ENCODE results near the gene DNASE1L3. TPM values are rescaled to one million over a fixed set of nuclear protein-coding genes. Genes with fewer than 3 reads are reported as not detected.

The DNASE1L3 gene
- total and polyA plus RNA-seq, 2 experiments from 2014 or later: not detected

DNA sequence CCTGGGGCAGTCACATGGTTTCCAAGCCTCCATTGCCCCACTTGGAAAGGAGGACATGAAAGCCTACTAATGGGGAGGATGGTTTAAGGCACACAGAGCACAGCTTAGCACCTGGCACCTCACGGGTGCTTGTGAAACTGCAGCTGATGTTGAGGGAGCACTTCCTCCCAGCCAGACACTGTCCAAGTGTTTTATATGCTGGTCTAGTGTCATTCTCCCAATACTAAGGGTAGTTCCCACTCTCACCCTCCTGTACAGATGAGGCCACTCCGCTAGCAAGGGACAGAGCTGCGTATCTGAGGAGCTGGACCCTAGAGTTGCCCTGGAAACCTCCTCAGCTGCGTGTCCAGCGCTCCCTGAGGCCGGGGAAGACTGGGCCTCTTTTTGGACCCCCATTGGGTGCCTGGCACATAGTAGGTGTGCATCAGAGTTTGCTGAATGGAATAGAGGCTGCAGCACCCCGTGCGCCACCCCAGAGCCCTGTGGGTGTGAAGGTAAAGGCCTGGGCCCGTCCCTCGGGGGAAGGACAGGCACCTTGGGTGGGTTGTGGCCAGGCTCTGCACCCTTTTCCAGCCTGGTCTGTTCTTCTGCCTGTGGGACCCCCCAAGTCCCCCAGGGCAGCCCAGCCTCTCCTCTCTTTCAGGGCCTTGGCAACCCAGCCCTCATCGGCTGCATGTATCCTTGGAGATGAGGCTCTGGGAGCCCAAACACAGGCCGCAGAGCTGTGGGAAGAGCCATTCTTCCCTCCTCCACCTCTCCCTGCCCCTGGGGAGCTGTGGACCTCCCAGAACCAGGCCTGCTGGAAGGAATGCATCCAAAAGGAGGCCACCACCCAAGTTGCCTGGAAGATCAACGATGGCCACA lies 31.3 kb downstream of the DNASE1L3 start:
- Mint-ChIP-seq H3K4me1 (peaks cover 19% of the 10 kb centered on the region), H3K9me3 (no peaks in the 10 kb centered on the region; the same call in 2 of the 3 replicates), H3K27me3 (ENCODE audit: insufficient read depth, low read depth, poor library complexity) (peaks cover 7% of the 10 kb centered on the region), H3K27ac (no peak overlapping the region), H3K36me3 (ENCODE audit: low read depth) (no peaks in the 10 kb centered on the region), H3K4me3 (no peak overlapping the region)
- TF ChIP-seq, protein P1, sequence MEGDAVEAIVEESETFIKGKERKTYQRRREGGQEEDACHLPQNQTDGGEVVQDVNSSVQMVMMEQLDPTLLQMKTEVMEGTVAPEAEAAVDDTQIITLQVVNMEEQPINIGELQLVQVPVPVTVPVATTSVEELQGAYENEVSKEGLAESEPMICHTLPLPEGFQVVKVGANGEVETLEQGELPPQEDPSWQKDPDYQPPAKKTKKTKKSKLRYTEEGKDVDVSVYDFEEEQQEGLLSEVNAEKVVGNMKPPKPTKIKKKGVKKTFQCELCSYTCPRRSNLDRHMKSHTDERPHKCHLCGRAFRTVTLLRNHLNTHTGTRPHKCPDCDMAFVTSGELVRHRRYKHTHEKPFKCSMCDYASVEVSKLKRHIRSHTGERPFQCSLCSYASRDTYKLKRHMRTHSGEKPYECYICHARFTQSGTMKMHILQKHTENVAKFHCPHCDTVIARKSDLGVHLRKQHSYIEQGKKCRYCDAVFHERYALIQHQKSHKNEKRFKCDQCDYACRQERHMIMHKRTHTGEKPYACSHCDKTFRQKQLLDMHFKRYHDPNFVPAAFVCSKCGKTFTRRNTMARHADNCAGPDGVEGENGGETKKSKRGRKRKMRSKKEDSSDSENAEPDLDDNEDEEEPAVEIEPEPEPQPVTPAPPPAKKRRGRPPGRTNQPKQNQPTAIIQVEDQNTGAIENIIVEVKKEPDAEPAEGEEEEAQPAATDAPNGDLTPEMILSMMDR (conservative IDR thresholded peaks at IDR 0.05; ENCODE audit: low read depth in 2 of 2): no peak
- TF ChIP-seq ZNF114 (CRISPR knock-in tag; IDR thresholded peaks at IDR 0.05) (no peak), ZNF331 (CRISPR knock-in tag; IDR thresholded peaks at IDR 0.05; ENCODE audit: low read depth) (no peak)
- TF ChIP-seq, protein P2, sequence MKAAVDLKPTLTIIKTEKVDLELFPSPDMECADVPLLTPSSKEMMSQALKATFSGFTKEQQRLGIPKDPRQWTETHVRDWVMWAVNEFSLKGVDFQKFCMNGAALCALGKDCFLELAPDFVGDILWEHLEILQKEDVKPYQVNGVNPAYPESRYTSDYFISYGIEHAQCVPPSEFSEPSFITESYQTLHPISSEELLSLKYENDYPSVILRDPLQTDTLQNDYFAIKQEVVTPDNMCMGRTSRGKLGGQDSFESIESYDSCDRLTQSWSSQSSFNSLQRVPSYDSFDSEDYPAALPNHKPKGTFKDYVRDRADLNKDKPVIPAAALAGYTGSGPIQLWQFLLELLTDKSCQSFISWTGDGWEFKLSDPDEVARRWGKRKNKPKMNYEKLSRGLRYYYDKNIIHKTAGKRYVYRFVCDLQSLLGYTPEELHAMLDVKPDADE (IDR thresholded peaks at IDR 0.05): no peak
- Histone ChIP-seq H3F3A (replicated peaks; ENCODE audit: low read depth) (0 out of 2 replicates have a peak, but pooled peaks cover 4% of the 10 kb centered on the region), H3K27ac (ENCODE audit: low read depth) (no peak overlapping the region), H3K36me3 (ENCODE audit: insufficient read depth) (no peaks in the 10 kb centered on the region), H4K20me1 (replicated peaks; ENCODE audit: insufficient read depth) (no peaks in the 10 kb centered on the region), H3K79me2 (replicated peaks; ENCODE audit: insufficient read depth) (no peaks in the 10 kb centered on the region), H3K27me3 (ENCODE audit: insufficient read depth) (no peaks in the 10 kb centered on the region), H3K9me2 (ENCODE audit: insufficient read depth) (no peaks in the 10 kb centered on the region; the same call in 1 of the 2 replicates), H3K4me1 (ENCODE audit: insufficient read depth) (peaks cover 16% of the 10 kb centered on the region), H2AFZ (no peak overlapping the region), H3K4me3 (no peak overlapping the region), H3K4me2 (no peak overlapping the region)
- no peak for DNase-seq (ENCODE audit: low spot score)
- ATAC-seq: no peak

DNA sequence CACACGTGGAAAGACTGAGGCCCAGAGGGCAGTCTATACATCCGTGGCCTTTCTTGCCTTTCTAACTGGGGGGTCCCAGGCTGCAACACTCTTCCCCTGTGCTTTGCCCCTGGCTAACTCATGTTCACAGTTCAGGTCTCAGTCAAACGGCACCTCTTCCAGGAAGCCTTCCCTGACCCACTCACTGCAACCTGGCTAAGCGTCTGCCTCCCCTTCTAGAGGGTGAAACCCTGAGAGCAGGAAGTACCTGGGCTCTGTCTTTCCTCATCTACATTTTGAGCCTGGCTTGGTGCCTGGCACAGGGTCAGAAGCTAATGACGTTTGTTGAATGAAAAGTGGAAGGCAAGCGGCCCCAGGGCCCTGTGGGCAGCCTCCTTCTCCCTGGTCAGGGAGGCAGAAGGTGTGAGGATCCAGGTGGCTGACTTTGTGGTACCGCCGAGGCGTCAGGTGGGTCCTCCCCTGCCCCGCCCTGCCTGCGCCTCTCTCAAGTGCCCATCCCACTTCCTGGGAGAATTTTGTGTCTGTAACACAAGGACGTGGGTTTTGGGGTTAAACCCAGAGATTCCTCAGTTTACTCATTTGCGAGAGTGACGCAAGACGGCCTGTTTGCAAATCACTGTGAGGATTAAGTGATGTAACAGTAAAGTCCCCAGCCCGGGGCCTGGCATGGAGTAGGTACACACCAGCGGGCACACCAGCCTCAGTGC lies 32.1 kb downstream of the DNASE1L3 start:
- no peak overlapping the region for H3K27ac Mint-ChIP-seq
- H3K9me2 ChIP-seq (ENCODE audit: insufficient read depth): no peaks in the 10 kb centered on the region; the same call in 1 of the 2 replicates
- peaks cover 26% of the 10 kb centered on the region for H3K4me1 Mint-ChIP-seq
- H3K36me3 ChIP-seq (ENCODE audit: insufficient read depth): no peaks in the 10 kb centered on the region
- H3K36me3 Mint-ChIP-seq (ENCODE audit: low read depth): no peaks in the 10 kb centered on the region
- no peak for DNase-seq (ENCODE audit: low spot score)
- no peaks in the 10 kb centered on the region for H3K79me2 ChIP-seq (replicated peaks; ENCODE audit: insufficient read depth)
- H3K9me3 Mint-ChIP-seq: no peaks in the 10 kb centered on the region; the same call in 2 of the 3 replicates
- H3K4me3 ChIP-seq: peak overlapping the region; percentile 70; the same call in 1 of the 2 replicates
- TF ChIP-seq CREB1 (CRISPR knock-in tag; IDR thresholded peaks at IDR 0.05; ENCODE audit: low read depth): no peak
- TF ChIP-seq, protein P2 (IDR thresholded peaks at IDR 0.05): no peak
- TF ChIP-seq, protein P3, sequence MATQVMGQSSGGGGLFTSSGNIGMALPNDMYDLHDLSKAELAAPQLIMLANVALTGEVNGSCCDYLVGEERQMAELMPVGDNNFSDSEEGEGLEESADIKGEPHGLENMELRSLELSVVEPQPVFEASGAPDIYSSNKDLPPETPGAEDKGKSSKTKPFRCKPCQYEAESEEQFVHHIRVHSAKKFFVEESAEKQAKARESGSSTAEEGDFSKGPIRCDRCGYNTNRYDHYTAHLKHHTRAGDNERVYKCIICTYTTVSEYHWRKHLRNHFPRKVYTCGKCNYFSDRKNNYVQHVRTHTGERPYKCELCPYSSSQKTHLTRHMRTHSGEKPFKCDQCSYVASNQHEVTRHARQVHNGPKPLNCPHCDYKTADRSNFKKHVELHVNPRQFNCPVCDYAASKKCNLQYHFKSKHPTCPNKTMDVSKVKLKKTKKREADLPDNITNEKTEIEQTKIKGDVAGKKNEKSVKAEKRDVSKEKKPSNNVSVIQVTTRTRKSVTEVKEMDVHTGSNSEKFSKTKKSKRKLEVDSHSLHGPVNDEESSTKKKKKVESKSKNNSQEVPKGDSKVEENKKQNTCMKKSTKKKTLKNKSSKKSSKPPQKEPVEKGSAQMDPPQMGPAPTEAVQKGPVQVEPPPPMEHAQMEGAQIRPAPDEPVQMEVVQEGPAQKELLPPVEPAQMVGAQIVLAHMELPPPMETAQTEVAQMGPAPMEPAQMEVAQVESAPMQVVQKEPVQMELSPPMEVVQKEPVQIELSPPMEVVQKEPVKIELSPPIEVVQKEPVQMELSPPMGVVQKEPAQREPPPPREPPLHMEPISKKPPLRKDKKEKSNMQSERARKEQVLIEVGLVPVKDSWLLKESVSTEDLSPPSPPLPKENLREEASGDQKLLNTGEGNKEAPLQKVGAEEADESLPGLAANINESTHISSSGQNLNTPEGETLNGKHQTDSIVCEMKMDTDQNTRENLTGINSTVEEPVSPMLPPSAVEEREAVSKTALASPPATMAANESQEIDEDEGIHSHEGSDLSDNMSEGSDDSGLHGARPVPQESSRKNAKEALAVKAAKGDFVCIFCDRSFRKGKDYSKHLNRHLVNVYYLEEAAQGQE (IDR thresholded peaks at IDR 0.05; ENCODE audit: unreplicated experiment): no peak
- no peak for TF ChIP-seq POLR2AphosphoS5 (IDR thresholded peaks at IDR 0.05; ENCODE audit: low read depth)
- TF ChIP-seq EZH2phosphoT487 (IDR thresholded peaks at IDR 0.05; ENCODE audit: unreplicated experiment): no peak
- no peaks in the 10 kb centered on the region for H3K27me3 ChIP-seq (ENCODE audit: insufficient read depth)
- H3K4me3 Mint-ChIP-seq: peak overlapping the region; percentile 71; the same call in 2 of the 3 replicates
- H3K4me2 ChIP-seq: peak overlapping the region; percentile 84
- 0 out of 2 replicates have a peak, but pooled peaks cover 4% of the 10 kb centered on the region for H3F3A ChIP-seq (replicated peaks; ENCODE audit: low read depth)
- peaks cover 20% of the 10 kb centered on the region for H3K4me1 ChIP-seq (ENCODE audit: insufficient read depth)
- H3K27me3 Mint-ChIP-seq (ENCODE audit: insufficient read depth, low read depth, poor library complexity): peaks cover 11% of the 10 kb centered on the region
- peak overlapping the region; percentile 98 for H2AFZ ChIP-seq
- ATAC-seq: no peak
- H3K27ac ChIP-seq (ENCODE audit: low read depth): no peak overlapping the region
- no peaks in the 10 kb centered on the region for H4K20me1 ChIP-seq (replicated peaks; ENCODE audit: insufficient read depth)

All from GM23338 (cell line).